HG02943 (cell line): ENCODE measurements around the gene ZBTB7C.

Experiments used
- ATAC-seq: cut with Tn5 transposase; IDR thresholded peaks from one replicate; pipeline ENCODE4 v1.9.1; 2021; ENCODE audit warnings: mild to moderate bottlenecking, low read depth, moderate library complexity; ENCODE audit not compliant: unreplicated experiment

The ZBTB7C gene

DNA sequence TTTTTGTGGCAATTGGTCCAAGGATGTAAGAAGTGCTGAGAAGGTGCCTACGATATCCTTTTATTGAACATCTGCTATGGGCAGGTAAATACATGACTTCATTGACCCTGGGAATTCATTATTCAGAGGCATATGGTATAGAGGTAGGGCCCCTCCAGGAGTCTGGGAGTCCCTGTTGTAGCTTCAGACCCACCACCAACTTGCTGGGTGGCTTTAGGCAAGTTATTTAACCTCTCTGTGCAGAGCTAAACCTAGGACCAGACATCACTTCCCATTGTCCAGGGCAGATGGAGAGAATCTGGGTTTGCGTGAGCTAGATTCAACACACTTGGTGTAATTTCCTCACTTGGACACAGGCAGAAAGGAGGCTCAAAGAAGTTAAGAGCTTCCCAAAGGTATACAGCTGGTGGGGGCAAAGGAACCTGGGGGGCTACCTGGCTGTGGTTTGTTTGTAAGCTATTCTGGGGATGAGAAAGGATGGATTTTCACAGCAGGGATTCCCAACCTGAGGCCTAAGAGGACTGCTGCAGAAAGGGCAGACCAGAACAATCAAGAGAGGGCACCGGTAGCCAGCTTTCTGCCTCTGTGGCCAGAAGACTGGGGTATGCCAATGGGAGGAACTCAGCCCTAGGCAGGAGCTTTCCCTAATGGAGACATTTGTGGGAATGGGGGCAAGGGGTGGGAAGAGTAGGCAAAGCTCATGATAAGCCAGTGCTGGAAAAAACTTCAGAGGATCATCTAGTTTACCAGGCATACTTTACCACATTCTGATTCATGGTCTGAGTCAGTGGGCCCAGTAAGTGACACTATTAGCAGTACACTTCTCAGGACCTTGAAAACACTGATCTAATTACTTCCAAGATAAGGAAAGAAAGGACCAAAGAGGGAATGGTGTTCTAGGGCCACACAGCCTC, 376.1 kb downstream of the ZBTB7C start:
- ATAC-seq: no peak

DNA sequence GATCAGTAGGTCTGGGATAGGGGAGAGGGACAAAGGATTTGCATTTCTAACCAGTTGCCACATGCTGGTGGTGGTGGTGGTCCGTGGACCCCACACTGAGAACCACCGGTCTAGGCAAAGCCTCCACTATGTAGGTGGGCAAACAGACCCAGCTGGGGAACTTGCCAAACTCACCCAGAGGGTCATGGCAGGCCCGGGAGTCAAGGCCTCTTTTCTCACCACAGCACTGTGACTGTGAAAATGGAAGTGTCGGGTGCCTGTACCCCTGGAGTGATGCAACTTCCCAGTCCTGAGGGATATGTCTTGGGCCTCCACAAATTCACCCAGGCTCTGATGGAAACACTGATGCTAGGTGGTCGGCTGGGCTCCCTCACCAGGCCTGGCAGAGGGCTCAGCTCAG, 377.5 kb downstream of the ZBTB7C start:
- ATAC-seq: no peak

DNA sequence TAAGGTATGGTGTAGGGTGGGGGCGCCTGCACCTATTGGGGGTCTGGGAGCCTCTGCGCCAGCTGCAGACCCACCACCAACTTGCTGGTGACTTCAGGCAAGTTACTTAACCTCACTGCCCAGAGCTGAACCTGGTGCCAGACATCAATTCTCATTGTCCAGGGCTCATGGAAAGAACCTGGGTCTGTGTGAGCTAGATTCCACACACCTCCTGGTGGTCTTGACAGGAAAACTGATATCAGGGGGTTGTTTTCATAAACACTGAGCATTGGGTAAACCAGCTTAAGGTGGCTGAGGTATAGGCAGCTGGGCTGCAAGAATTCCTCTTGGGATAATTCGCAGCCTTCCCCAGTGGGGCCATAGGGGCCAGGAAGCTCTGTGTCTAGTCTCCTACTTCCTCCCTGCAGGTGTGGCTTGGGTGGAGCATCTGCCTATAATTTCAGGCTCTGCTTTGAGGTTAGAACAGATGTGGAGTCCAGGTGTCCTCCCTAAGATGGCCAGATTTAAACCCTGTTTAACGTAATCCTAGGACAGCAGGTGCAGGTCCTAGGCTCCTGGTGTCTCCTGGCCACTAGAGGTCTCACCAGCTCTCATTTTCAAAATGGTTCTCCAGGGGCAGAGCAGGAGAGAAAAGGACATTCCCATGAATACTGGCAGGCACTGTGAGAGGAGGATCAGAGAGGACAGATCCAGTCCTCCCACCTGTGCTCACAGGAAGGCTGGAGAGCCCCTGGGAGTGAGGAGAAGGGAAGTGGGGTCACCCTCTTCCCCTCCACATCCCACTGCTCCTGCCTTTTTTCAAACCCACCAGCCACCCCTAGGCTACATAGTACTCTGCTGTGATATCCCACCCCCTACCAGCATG, 378.3 kb downstream of the ZBTB7C start:
- no peak for ATAC-seq

DNA sequence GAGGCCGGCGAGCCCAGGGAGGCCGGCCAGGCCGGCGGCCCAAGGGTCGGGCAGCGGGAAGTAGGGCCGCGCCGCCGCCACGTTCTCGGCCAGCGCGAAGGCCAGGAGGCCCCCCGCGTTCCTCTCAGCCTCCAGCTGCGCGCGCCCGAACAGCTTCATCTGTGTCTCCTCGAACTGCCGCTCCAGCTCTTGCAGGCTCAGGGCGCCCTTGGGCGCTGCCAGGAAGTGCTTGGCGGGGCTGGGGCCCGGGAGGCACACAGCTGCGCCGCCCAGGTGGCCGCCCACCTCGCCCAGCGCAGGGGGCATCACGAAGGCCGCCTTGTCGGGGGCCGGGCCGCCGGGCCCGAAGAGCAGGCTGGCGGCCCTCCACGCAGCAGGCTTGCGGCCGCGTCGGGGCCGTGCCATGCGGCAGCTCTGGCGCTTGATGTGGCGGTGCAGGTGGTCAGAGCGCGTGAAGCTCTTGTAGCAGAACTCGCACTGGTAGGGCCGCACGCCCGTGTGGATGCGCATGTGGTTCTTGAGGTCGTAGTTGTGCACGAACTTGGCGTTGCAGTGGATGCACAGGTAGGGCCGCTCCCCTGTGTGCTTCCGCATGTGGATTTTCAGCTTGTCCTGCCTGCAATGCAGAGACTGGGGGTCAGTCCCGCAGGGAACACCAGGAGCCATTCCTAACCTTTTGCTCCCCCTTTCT, 379.7 kb downstream of the ZBTB7C start:
- no peak for ATAC-seq

DNA sequence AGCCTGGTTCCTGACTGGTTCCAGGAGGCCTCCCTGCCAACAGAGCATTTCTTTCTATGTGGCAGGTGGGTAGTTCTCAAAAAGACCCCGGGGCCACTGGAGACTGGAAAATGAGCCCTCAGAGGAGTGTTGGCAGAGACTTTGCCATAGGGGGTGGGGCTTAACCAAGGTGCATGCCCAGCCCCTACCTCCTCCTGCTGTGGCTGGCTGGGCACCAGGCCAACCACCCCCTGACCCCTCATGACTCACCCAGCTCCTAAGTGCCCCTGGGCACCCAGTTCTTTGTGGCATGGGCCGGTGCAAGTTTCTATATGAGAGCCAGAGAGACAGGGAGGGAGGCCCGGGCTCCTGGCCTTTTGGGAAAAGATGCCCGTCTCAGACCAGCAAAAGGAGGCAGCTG, 380.5 kb downstream of the ZBTB7C start:
- ATAC-seq: no peak

DNA sequence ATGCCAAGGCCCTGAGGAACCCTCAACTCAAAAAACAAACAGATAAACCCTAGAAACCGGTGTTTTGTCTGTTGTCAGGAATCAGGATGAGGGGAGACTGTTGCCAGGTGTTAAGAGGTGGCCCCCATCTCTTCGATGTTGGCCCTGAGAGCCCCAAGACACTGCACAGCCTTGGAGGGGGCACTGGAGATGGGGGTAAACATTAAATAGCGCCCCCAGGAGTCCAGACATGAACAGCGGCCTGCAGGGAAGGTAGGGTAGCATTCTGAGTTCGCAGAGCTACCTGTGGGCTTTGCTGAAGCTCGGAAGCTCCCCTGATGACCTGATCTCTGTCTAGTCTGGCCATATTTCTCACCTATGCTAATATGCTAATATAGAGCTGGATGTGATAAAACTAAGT, 381.1 kb downstream of the ZBTB7C start:
- ATAC-seq: no peak

DNA sequence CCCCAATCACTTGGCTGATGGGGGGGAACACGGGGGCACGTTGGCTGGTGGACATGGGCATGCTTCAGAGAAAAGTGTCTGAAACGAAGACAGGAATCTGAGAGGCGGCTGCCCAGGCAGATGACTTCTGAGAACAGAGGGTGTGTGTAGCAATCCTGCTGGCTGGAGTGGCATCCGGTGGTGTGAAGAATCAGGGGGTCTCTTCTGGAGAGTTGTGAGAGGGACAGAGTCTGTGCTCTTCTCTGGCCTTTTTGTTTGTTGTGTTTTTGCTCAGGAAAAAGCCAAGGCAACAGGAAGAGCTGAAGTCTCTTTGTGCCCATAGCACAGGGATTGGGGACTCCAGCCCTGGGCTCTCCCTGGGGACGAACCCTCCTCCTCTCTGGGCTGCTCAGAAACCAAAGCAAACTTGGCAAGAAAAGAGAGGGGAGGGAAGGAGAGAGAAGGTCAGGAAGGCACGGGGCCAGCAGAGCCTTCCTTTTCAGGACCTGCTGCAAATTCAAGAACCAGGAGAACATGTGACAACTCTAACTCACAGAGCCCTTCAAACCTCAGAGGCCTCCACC, 381.7 kb downstream of the ZBTB7C start:
- ATAC-seq: no peak

DNA sequence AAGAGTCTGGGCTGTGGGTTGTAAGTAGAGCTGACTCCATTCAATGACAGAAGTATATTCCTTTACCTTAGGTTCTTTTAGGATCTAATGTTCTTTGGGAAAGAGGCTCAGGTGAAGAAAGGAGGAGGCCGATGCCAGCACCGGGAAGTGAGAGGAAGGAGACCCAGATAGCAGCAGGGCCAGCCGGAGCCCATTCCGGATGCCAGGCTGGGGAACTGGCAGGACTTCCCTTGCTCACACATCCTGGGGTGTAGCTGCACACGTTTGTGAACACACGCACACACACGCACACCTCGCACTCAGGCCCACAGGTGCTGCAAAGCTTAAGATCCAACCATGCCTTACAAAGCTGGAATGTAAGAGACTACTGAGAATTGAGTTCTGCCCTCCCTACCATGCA, 383.0 kb downstream of the ZBTB7C start:
- no peak for ATAC-seq

DNA sequence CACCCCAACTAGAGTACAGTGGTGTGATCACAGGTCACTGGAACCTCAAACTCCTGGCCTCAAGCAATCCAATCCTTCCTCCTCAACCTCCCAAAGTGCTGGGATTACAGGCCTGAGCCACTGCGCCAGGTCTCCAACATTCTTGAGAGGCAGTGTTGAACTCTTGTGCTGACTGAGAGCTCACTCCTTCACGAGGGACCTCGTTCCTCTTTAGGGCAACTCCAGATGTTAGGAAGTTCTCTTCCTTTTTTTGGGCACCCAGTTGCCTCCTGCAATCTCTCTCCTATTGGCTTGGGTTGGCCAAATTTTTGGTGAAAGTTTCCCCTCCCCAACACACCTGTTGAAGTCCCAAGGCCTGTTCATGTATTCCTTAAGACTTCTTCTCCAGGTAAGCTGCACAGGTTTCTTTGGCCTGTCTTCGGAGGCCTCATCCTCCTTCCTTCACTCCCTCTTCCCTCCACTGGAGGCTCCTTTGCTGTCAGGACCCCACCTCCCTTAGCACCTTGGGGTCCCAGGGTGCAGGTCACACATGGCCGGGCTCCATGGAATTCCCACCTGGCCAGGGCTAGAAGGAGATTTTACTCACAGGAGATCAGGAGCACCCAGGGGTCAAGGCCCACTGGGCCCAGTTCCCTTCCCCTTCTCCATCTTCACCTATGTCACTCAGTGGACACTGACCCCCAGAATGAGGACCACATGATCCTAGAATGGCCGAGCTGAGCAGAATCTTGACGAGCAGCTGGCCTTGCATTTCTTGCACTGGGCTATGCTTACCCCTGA, 384.1 kb downstream of the ZBTB7C start:
- no peak for ATAC-seq

DNA sequence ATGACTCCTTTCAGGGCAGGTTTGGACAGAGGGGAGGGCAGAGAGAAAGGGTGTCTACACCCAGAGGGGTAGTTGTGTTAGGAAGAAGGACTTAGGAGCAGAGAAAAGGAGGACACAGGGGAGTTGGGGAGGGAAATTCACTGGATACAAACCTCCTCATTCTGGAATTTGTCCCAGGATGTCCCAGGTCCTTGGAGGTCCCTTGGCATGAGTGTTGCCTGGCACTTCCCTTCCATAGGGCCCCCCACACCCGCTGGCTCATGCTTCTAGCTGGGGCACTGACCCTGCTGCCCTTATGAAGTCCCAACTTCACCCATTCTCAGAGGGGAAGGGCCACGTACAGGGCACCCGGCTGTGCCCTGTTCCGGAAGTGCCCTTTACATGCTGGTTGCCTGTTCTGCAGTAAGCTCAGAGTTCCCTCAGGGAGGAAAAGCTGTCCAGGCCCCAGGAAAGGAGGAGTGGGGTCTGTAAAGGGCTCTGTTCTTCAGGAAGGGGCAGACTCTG, 385.1 kb downstream of the ZBTB7C start:
- no peak for ATAC-seq

DNA sequence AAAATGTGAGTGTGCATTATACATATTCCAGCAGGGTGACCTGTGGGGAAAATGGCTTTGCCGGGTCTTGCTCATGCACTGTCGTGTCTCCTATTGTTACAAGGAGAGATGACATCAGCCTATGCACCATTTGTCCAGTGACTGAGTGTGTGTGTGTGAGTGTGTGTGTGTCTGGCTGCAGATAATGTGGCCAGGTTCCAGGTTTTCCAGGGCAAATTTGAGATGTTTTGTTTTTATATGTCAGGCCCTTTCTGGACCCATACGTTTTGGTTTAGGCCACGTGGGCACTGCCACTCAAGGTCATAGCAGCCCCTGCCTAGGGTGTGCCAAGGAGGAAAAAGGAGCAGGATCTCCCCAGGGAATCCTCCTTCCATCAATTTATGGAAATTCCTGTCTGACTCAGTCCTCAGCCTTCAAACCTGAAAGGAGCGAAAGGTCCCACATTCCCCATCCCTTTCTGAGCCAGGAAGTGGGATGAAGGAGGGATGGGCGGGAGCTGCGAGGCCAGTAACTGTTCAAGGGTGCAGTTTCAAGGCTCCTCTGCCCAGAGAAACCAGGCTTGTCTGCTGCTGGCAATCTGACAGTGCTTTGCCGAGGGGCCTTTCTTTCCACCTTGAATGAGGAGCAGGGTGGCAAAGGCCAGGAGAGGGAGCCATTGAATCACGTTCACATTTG, 385.7 kb downstream of the ZBTB7C start:
- no peak for ATAC-seq

DNA sequence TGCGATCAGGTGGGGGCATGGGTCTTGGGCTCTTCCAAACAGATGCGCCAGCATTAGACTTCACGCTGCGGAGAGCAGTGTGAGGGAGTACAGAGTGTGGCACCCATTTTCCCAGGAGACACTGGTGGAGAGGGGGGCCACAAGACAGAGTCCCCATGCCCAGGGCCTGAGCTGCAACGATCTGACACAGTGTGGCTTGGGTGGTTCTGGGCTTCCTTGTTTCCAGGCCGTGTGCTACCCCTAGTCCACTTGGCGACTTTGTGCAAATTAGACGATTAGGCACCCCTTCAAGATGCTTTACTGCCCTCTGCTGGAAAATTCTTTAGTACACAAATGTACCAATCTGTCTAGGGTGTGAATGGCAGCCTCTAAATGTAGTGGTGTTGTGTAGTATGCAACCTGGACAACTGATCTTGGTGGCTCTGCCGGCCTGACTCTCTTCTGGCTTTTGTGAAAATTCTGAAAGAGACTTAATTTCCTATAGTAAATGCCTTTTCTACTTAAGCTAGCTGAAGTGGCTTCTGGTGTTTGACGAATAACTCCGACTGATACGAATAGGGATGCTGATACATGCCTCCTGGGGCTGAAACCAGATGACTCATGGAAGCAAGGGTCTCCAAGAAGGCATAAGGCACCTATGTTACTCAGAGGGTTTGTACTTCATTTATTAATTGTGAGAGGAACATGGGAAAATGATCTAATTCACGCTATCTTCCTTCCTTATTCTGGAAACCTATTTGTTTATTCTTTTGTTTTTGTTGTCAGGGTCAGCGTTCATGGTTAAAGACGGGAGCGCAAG, 386.5 kb downstream of the ZBTB7C start:
- no peak for ATAC-seq

DNA sequence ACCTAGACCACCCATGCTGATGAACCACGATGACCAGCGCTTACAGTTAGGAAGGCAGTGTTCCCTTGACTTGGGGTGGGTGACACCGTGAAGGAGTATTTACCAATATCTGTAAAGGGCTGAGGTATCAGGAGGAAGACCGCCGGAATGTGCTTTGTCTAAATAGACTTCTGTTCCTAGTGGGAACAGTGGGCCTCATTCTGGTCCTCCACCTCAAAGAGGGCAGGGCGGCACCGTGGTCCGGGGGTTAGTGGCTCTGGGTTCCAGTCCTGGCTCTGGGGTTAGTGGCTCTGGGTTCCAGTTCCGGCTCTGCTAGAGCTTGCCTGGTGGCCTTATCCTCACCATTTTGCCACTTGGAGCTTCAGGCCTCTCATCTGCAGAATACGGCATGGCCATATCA, 387.2 kb downstream of the ZBTB7C start:
- no peak for ATAC-seq

DNA sequence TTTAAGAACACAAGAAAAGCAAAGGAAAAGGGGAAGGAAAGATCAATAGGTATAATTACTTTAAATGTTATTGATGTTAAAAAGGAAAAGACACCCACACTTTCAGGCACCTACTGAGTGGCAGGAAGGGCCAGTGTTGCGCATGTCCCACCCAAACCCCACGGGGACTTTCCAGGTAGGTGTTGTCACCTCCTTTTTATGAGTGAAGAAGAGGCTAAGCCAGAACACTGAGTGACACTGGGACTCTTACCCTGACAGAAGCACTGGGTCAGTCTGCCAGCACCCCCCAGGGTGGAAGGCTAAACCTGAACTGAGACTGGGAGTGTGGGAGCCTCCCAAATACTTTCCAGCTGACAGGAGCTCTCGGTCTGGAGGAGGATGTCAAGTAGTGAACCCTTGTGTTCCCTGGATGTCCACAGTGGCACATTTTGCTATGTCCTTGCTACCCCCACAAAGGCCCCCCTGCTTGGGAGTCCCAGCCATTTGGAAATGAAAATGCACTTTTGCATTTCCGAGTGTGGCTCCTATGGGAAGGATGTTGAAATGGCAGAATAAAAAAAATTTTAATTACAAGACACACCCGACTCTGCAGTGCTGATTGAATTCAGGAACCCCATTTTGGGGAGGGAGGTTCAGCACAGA, 387.8 kb downstream of the ZBTB7C start:
- no peak for ATAC-seq

DNA sequence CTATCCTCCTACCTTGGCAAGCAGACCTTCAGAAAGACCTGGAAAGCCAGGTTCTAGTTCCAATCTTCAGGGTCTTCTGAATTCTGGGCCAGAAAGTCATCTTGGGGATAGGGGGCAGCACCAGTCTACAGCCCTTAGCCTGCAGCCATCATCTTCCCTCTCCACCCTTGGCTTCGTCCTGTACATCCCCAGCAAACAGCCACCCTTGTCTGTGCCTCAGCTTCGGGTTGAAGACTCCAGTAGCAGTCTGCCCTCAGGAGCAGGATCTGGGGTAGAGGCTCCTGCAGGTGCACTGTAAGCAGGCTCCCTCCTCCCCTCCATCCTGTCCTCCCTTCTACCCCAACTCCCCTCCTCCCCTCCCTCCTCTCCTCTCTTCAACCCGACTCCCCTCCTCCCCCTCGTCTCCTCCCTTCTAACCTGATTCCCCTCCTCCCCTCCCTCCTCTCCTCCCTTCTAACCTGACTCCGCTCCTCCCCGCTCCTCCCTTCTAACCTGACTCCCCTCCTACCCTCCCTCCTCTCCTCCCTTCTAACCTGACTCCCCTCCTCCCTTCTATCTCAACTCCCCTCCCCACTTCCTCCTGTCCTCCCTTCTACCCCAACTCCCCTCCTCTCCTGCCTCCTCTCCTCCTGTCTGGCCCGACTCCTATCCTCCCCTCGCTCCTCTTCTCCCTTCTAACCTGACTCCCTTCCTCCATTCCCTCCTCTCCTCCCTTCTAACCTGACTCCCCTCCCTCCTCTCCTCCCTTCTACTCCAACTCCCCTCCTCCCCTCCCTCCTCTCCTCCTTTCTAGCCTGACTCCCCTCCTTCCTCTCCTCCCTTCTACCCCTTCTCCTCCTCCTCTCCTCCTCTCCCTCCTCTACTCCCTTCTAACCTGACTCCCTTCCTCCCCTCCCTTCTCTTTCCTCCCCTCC, 388.6 kb downstream of the ZBTB7C start:
- ATAC-seq: no peak

DNA sequence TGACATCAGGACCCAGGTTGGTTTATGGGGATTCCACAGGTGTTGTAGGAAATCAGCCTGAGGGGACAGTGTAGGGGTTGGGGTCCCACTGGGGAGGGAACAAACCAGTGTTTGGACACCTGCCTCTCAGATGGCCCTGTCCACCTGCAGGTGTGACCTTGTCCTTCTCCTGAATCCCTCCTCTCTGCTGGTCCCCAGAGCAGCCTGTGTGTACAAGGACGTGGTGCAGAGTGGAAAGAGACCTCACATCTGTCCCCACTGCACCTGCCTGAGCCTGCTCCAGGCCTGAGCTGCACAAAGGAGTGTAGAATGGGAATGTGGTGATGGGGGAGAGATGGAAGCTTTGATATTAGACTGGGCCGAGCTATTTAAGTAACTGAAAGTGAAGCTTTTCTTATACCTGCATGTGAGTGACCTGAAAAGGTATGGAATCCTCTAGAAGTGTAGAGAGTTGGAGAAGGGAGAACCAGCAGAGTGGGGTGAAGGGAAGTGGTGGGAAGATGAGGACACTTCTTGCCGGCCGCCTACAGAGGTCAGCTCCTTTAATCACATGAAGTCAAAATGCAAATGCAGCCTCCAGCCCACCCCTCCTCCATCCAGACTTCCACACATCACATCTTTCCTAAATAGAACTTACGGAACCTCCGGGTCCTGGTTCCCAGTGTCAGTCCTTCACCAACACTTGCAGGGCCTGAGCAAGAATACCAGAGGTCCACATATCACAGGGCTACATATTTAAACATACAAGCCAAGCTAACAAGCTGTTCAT, 389.4 kb downstream of the ZBTB7C start:
- no peak for ATAC-seq
